ENCODE measurements around the gene CACNA2D4.

DNA sequence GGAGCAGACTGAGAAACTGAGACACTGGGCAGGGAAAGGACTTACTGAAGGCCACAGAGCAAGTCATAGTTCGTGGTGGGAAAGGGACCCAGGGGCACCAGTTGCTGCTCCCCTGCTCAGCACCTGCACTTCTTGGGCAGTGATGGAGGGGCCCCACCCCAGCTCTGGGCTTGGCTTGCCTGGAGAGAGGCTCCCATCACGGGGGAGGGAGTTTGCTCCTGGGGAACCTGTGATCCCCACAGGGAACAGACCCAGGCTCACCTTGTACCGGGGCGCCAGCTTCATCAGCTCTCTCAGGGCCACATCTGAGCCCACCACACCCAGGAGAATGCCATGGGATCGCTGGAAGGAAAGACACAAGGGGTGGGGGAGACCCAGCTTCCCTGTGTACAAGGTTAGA lies 39.8 kb downstream of the CACNA2D4 start:
- no peak for TF ChIP-seq ZNF792 (CRISPR knock-in tag; IDR thresholded peaks at IDR 0.05)
- TF ChIP-seq RFXANK (CRISPR knock-in tag; IDR thresholded peaks at IDR 0.05): no peak
- no peak for TF ChIP-seq ARID2 (CRISPR knock-in tag; IDR thresholded peaks at IDR 0.05; ENCODE audit: borderline replicate concordance)
- no peak for TF ChIP-seq ADNP (CRISPR knock-in tag; IDR thresholded peaks at IDR 0.05)
- TF ChIP-seq SNAI1 (CRISPR knock-in tag; IDR thresholded peaks at IDR 0.05; ENCODE audit: borderline replicate concordance): no peak
- TF ChIP-seq, protein P1, sequence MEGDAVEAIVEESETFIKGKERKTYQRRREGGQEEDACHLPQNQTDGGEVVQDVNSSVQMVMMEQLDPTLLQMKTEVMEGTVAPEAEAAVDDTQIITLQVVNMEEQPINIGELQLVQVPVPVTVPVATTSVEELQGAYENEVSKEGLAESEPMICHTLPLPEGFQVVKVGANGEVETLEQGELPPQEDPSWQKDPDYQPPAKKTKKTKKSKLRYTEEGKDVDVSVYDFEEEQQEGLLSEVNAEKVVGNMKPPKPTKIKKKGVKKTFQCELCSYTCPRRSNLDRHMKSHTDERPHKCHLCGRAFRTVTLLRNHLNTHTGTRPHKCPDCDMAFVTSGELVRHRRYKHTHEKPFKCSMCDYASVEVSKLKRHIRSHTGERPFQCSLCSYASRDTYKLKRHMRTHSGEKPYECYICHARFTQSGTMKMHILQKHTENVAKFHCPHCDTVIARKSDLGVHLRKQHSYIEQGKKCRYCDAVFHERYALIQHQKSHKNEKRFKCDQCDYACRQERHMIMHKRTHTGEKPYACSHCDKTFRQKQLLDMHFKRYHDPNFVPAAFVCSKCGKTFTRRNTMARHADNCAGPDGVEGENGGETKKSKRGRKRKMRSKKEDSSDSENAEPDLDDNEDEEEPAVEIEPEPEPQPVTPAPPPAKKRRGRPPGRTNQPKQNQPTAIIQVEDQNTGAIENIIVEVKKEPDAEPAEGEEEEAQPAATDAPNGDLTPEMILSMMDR (CRISPR knock-in tag; IDR thresholded peaks at IDR 0.05): no peak
- TF ChIP-seq ZNF253 (CRISPR knock-in tag; IDR thresholded peaks at IDR 0.05; ENCODE audit: borderline replicate concordance): no peak
- TF ChIP-seq ZNF367 (CRISPR knock-in tag; IDR thresholded peaks at IDR 0.05; ENCODE audit: borderline replicate concordance): no peak
- TF ChIP-seq POLR2A (IDR thresholded peaks at IDR 0.05; ENCODE audit: insufficient read depth in 1 of 2, low read depth in 2 of 2, low read length in 2 of 2): no peak
- TF ChIP-seq, protein P2, sequence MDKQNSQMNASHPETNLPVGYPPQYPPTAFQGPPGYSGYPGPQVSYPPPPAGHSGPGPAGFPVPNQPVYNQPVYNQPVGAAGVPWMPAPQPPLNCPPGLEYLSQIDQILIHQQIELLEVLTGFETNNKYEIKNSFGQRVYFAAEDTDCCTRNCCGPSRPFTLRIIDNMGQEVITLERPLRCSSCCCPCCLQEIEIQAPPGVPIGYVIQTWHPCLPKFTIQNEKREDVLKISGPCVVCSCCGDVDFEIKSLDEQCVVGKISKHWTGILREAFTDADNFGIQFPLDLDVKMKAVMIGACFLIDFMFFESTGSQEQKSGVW (CRISPR knock-in tag; IDR thresholded peaks at IDR 0.05; ENCODE audit: borderline replicate concordance): no peak
- TF ChIP-seq TP53 (CRISPR knock-in tag; conservative IDR thresholded peaks at IDR 0.05): no peak
- no peak for TF ChIP-seq ZNF232 (CRISPR knock-in tag; IDR thresholded peaks at IDR 0.05; ENCODE audit: borderline replicate concordance)
- TF ChIP-seq CC2D1A (CRISPR knock-in tag; IDR thresholded peaks at IDR 0.05): no peak
